HG03064 (cell line): ENCODE results near the gene NPM1.
"Not testable (repeated sequence)": the region's sequence is repeated elsewhere in the genome, so short reads cannot be mapped to it uniquely, and the experiment has no call there.

Experiments
- ATAC-seq: cut with Tn5 transposase; IDR thresholded peaks from one replicate; pipeline ENCODE4 v1.9.1; 2021; ENCODE audit warnings: low read depth; ENCODE audit not compliant: unreplicated experiment

The NPM1 gene

DNA sequence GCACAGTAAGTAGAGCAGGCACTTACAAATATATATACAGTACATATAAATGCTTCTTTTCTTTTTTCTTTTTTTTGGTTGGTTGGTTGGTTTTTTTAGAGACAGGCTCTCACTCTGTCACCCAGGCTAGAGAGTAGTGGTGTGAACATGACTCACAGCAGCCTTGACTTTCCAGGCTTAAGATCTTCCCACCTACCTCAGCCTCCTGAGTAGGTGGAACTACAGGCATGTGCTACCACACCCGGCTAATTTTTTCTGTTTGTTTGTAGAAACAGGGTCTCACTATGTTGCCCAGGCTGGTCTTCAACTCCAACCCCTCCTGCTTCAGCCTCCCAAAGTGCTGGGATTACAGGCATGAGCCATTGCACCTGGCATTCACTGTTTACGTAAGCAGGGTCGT is 2.6 kb upstream of the NPM1 start:
- not testable (repeated sequence) for ATAC-seq

DNA sequence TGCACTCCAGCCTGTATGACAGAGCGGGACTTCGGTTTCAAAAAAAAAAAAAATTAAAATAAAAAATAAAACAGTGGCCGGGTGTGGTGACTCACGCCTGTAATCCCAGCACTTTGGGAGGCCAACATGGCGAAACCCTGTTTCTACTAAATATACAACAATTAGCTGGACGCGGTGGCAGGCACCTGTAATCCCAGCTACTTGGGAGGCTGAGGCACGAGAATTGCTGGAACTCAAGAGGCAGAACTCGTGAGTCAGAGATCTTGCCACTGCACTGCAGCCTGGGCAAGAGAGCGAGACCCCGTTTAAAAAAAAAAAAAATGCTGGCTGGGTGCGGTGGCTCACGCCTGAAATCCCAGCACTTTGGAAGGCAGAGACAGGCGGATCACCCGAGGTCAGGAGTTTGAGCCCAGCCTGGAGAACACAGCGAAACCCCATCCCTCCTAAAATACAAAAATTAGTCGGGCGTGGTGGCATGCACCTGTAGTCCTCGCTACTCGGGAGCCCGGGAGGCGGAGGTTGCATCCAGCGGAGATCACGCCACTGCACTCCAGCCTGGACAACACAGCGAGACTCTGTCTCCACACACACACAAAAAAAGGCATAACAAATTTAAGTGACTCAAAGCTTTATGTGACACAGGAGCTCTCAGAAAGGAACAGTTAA is 1.5 kb upstream of the NPM1 start:
- ATAC-seq, result no peak

DNA sequence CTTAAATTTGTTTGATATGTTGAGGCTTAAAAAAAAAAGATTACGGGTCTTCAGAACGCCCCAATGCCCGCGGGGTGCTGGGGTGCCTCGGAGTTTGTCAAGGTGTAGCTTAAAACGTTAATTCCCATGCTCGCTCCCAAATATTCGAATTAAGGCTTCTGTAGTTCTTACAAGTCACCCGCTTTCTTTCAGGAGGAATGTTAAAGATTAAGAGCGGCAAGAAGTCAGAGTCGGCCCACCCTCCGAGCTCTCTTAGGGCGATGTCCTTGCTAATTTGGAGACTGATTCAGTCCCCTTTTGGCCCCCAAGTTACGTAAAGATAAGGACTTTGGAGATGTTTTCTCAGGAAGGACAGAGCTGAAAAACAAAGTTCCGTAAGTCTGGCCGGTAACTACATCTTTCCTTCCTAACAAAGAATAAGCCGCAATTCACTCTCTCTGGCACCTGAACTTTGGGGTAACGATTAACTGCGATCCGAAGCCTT is 746 bp upstream of the NPM1 start:
- ATAC-seq, result peak; percentile 2

DNA sequence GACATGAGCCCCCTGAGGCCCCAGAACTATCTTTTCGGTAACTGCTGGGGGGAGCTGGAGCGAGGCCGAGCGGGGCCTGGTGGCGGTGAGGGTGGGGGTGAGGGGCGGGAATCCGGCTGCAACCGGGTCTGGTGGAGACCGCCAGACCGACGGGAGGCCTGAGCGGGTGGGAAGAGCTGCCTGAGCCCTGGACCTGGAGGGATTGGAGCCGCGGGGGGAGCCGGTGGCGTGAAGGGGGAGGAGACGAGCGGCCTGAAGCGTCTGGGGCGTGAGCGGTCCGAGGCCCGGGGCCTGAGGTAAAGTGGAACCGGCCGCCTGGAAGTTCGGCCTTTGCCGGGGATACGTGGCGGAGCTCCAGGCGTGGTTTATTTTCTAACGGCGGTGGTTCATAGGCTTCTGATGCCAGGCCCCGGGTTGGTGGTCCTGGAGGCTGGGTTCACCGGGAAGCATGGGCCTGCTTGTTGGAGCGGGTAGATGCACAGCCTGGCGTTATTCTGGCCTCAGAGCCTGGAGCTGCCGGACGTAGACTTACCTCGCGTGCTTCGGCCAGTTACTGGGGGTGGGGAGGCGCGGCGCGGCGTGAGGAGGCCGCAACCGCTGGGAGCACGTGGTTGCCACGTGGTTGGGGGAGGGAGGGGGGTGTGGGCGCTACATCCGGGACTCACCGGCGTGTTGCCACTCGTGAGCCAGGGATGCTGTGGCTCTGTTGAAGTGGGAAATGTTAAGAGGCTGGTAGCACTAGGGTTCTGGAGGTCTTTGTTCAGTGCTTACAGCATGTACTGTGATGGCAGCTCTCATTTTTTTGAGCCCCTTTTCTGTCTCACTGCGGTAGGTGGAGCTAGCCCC is 544 bp downstream of the NPM1 start:
- peak; percentile 40 for ATAC-seq

DNA sequence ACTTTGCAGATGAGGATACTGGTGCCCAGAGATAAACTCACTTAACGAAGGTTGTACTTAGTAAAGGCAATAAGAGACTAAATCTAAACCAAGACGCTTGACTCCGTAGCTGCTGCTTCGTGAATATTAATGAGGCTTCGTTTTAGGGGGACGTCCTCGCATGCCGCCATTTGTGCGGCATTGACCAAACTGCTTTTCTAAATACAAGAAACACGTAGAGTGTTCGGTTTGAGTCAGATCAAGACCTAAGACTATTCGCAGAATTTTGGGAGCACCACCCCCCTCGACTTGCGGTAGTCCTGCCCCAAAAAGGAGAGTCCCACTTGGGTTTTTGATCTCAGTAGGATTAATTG is 1.1 kb downstream of the NPM1 start:
- no peak for ATAC-seq

DNA sequence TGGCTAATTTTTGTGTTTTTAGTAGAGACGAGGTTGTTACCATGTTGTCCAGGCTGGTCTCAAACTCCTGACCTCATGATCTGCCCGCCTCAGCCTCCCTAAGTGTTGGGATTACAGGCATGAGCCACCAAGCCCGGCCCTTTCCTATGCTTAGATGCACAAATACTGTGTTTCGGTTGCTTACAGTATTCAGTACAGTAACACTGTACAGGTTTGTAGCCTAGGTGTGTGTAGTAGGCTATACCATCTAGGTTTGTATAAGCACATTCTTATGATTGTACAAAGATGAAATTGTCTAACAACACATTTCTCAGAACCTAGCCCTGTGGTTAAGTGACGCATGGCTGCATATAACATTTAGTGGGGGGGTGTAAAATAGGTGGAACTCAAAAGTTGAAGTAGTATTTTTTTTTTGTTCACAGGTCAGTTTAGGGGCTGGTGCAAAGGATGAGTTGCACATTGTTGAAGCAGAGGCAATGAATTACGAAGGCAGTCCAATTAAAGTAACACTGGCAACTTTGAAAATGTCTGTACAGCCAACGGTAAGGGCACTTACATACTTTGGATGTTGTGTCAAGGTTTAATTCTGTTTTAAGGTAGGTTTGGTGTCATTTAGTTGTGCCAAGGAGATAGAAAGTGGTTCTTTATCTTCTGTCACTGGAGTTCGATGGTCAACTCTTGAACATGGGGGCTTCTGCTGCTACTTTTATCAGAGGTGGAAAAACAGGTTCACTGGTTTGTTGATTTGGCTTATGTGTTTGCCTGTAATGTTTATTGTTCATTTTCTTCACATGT is 3.4 kb downstream of the NPM1 start:
- ATAC-seq, result no peak

DNA sequence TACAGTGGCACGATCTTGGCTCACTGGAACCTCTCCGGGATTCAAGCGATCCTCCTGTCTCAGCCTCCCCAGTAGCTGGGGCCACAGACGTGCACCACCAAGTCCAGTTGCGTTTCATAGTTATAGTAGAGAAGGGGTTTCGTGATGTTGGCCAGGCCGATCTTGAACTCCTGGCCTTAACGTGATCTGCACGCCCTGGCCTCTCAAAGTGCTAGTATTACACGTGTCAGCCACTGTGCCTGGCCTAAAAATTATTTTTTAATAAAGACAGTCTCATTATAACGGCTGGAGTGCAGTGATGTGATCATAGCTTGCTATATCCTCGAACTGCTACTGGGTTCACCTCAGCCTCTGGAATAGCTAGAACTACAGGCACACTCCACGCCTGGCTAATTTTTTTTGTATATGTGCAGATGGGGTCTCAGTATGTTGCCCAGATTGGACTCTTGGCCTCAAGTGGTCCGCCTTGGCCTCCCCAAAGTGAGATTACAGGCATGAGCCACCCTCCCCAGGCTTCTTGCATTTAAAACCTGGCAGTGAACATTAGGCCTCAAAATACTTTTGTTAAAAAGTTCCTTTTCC is 4.4 kb downstream of the NPM1 start:
- ATAC-seq, result no peak

DNA sequence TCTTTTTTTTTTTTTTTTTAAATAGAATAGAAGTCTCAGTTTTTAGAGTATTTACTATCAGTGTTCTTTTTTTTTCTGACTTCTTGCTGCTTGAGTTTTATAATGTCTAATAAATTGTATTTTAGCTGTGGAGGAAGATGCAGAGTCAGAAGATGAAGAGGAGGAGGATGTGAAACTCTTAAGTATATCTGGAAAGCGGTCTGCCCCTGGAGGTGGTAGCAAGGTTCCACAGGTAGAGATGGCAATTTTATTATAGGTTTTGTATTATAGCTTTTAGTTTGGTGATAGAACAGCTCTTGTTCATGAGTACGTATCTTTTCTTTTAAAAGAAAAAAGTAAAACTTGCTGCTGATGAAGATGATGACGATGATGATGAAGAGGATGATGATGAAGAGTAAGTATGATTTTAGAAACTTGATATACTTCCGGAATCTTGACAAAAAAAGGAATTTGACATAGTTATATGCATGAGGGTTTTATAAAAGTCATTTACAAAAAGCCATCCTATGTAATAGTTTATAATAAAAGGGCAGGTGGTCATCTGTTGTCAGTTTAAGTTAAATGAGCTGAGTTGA is 5.0 kb downstream of the NPM1 start:
- no peak for ATAC-seq

DNA sequence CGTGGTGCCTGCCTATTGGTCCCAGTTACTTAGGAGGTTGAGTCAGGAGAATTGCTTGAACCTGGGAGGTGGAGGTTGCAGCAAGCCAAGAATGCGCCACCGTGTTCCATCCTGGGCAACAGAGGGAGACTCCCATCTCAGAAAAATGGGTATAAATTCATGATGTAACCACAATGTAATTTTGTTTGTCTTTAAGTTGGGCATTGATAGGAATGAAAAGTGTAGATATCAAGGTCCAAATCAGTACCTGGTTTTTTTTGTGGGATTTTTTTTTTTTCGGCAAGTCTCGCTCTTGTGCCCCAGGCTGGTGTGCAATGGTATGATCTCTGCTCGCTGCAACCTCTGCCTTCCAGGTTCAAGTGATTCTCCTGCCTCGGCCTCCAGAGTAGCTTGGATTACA is 7.4 kb downstream of the NPM1 start:
- ATAC-seq, result no peak

DNA sequence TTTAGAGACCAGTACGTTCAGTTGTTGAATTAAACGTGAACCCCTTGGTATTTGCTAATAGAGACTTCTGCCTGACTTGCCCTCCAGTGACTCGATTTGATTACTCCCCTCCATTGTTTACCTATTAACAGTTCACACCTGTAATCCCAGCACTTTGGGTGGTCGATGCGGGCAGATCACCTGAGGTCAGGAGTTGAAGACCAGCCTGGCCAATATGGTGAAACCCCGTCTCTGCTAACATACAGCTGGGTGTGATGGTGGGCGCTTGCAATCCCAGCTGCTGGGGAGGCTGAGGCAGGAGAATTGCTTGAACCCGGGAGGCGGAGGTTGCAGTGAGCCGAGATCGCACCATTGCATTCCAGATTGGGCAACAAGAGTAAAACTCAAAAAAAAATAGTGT is 8.9 kb downstream of the NPM1 start:
- not testable (repeated sequence) for ATAC-seq

DNA sequence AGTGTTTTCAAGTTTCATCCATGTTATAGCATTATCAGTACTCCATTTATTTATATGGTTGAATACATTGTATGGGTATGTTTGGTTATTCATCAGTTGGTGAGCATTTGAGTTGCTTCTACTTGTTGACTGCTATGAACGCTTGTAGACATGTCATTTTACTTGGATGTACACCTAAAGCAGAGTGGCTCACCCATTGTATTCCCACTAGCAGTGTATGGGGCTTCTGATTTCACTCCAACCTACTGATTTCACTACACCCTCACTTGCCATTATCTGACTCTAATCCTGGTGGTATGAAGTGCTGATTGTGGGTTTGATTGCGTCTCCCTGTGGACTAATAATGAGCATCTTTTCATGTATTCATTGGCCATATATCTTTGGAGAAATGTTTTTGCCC is 9.5 kb downstream of the NPM1 start:
- no peak for ATAC-seq

DNA sequence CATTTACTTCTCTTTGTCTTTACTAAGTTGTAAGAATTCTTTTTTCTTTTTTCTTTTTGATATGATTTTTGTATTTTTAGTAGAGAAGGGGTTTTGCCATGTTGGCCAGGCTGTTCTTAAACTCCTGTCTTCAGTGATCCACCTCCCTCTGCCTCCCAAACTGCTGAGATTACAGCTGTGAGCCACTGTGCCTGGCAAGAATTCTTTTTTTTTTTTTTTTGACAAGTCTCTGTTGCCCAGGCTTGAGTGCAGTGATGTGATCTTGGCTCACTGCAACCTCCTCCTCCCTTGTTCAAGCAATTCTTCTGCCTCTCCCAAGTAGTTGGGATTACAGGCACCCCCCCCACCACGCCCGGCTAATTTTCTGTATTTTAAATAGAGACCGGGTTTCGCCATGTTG is 9.9 kb downstream of the NPM1 start:
- no peak for ATAC-seq

DNA sequence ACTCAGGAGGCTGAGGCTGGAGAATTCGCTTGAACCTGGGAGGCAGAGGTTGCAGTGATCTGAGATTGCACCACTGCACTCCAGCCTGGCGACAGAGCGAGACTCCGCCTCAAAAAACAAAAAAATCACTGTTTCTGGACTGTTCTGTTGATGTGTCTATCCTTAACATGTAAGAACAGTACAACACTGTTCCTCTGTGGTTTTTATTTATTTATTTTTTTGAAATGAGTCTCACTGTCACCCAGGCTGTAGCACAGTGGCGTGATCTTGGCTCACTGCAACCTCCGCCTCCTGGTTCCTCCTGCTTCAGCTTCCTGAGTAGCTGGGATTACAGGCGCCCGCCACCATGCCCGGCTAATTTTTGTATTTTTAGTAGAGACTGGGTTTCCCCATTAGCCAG is 11.0 kb downstream of the NPM1 start:
- ATAC-seq, result not testable (repeated sequence)

DNA sequence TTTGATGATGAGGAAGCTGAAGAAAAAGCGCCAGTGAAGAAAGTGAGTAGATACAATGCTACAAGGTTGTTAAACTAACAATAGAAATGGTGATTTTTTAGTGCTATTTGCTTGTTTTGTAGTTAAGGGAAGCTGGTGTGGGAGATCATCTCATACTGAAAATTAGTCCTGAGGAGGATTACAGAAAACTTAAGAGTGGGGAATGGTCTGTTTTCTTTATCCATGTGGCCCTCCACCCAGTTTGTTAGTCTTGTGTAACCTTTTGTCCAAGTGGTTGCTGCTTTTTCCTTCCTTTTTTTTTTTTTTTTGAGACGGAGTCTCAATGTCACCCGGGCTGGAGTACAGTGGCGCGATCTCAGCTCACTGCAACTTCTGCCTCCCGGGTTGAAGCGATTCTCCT is 12.5 kb downstream of the NPM1 start:
- ATAC-seq, result no peak

DNA sequence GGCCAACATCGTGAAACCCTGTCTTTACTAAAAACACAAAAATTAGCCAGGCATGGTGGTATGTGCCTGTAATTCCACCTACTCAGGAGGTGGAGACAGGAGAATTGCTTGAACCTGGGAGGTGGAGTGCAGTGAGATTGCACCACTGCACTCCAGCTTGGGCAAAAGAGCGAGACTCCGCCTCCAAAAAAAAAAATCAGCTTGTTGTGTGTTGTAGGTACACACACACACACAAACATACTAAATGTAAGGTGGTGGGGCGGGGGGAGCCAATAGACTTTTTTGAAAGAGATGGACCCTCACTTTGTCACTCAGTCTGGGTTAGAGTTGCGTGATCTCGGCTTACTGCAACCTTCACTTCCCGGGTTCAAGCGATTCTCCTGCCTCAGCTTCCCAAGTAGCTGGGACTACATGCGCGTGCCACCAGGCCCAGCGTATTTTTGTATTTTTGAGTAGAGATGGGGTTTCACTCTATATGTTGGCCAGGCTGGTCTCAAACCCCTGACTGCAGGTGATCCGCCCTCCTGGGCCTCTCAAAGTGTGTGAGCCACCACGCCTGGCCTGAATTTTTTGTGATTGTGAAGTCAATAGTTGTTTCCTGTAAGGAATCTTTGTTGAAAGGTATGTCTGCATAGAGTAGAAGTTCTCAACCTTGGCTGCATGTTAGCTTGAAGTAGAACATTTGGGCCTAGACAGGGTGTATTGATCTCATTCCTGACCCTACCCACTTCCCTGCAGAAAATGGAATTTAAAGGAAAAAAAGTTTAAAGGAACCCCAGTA is 13.7 kb downstream of the NPM1 start:
- ATAC-seq, result no peak

DNA sequence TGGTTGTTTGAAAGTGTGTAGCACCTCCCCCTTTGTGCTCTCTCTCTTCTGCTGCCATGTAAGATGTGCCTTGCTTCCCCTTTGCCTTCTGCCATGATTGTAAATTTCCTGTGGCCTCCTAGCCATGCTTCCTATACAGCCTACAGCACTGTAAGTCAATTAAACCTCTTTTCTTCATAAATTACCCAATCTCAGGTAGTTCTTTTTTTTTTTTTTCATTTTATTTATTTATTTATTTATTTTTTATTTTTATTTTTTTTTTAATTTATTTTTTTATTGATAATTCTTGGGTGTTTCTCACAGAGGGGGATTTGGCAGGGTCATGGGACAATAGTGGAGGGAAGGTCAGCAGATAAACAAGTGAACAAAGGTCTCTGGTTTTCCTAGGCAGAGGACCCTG is 15.1 kb downstream of the NPM1 start:
- not testable (repeated sequence) for ATAC-seq

DNA sequence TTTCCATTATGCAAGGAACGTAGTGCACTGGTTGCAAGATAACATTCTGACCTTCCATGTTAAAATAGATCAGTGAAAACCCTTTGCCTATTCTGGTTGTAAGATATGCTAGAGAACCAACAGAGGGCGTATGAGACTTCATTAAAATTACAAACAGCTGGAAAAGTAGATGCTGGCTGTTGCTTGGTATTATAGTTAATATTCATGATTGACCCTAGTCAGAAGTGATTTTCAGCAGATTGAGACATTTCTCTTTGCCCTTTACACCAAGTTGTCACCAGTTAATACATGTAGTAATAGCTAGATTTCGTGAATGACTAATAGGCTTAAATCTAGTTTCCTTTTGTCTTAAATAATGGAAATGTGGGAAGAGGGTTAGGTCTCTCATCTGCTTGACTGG is 18.0 kb downstream of the NPM1 start:
- no peak for ATAC-seq

DNA sequence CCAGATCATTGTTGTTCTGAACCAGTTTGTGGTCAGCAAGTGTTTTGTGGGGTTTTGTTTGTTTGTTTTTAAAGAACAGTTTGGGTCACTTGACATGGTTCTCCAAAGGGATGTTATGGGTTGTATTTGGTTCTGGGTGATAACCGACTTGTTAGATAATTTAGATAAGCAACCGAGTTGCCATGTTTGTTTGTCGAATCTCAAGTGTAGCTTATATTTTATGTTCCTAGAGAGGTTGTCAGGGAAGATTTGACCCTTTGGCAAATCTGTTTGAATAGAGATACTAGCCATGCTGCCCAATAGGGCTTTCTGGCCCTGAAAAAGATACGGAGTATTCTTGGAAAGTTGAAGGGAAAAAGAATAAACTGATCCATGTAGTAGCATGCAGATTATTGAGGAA is 19.6 kb downstream of the NPM1 start:
- ATAC-seq, result no peak

DNA sequence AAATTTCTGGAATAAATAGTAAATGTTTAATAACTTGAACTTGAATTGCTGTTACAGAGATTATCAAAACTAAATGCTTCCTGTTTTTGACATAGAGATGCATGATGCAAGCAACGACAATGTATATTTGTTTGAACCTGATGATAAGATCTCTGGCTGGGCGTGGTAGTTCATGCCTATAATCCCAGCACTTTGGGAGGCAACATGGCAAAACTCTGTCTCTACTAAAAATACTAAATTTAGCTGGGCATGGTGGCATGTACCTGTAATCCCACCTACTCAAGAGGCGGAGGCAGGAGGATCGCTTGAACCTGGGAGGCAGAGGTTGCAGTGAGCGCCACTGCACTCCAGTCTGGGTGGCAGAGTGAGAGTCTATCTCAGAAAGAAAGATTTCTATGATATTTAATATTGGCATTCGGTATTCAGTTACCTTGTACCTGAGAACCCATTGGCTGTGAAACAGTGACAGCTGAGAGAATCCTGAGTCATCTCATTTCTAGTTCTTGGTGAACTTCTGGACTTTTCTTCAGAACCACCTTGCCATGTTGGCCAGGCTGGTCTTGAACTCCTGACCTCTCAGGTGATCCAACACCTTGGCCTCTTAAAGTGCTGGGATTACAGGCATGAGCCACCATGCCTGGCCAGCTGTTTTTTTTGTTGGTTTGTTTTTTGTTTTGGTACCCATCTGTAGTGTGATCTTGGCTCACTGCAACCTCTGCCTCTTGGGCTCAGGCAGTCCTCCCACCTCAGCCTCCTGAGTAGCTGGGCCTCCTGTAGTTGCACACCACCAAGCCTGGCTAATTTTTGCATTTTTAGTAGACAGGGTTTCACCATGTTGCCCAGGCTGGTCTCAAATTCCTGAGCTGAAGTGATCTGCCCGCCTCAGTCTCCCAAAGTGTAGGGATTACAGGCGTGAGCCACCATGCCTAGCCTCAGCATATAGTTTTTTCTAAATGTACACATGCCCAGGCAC is 21.8 kb downstream of the NPM1 start:
- no peak for ATAC-seq
